Smooth muscle cell (in vitro differentiated cells): ENCODE data around the gene CCDC121. TPM values are rescaled to one million over a fixed set of nuclear protein-coding genes. Genes with fewer than 3 reads are reported as not detected.
A peak's percentile ranks its signal among the peaks of the same experiment; 100 is the strongest.
"Not testable (repeated sequence)": the region's sequence is repeated elsewhere in the genome, so short reads cannot be mapped to it uniquely, and the experiment has no call there.

Experiments
- DNase-seq: peaks from one replicate; lab custom pipeline; 2025; ENCODE audit not compliant: unreplicated experiment; lab: John Stamatoyannopoulos, UW
- H2AFZ ChIP-seq: fragments of 200-600 bp; sonication (generic); 2 replicates; pipeline ENCODE4 v1.6.0; 2016; ENCODE audit warnings: antibody characterized with exemption, low read depth, mild to moderate bottlenecking
- H3F3A ChIP-seq: fragments of 200-600 bp; sonication (generic); 2 replicates; pipeline ENCODE4 v1.6.0; 2017; ENCODE audit warnings: antibody characterized with exemption, low read depth
- H3K27ac ChIP-seq: fragments of 200-600 bp; sonication (generic); 2 replicates; pipeline ENCODE4 v1.5.1; 2016; ENCODE audit warnings: low read depth, mild to moderate bottlenecking
- H3K27me3 ChIP-seq: fragments of 200-600 bp; sonication (generic); 2 replicates; pipeline ENCODE4 v1.6.1; 2016; ENCODE audit warnings: low read depth, mild to moderate bottlenecking
- H3K36me3 ChIP-seq: fragments of 200-600 bp; sonication (generic); 2 replicates; pipeline ENCODE4 v1.5.1; 2016; ENCODE audit warnings: low read depth
- H3K4me1 ChIP-seq: fragments of 200-600 bp; sonication (generic); 2 replicates; pipeline ENCODE4 v1.5.1; 2016; ENCODE audit warnings: low read depth
- H3K4me2 ChIP-seq: fragments of 200-600 bp; sonication (generic); 2 replicates; pipeline ENCODE4 v1.6.0; 2016; ENCODE audit warnings: mild to moderate bottlenecking
- H3K4me3 ChIP-seq: fragments of 200-600 bp; sonication (generic); 2 replicates; pipeline ENCODE4 v1.5.1; 2016; ENCODE audit warnings: mild to moderate bottlenecking
- H3K79me2 ChIP-seq: fragments of 200-600 bp; sonication (generic); 2 replicates; pipeline ENCODE4 v1.6.0; 2016; ENCODE audit warnings: low read depth, mild to moderate bottlenecking
- H3K9ac ChIP-seq: fragments of 200-600 bp; sonication (generic); 2 replicates; pipeline ENCODE4 v1.6.0; 2016; ENCODE audit warnings: low read depth
- H3K9me3 ChIP-seq: fragments of 200-600 bp; sonication (generic); replicated peaks from 2 replicates; pipeline ENCODE4 v1.5.1; 2016; ENCODE audit warnings: low read depth
- H4K20me1 ChIP-seq: fragments of 200-600 bp; sonication (generic); 2 replicates; pipeline ENCODE4 v1.6.0; 2016; ENCODE audit warnings: low read depth
- CTCF ChIP-seq: fragments of 200-600 bp; sonication (generic); IDR thresholded peaks from 2 replicates; pipeline ENCODE4 v1.5.1; 2017; ENCODE audit warnings: borderline replicate concordance, mild to moderate bottlenecking, antibody characterized with exemption; ENCODE audit not compliant: insufficient read depth, poor library complexity, severe bottlenecking
- WGBS: methylation state at CpG from one replicate; pipeline ENCODE4 v1.1.7; 2016; ENCODE audit warnings: low lambda C conversion rate; 5-methylcytosine and 5-hydroxymethylcytosine counted together
- polyA plus RNA-seq: library from polyadenylated mRNA; unstranded; fragments of >200 nt; fragmentation: Nextera tagmentation; extraction: Ambion mirVana; gene quantifications from 2 replicates; pipeline ENCODE4 v1.2.1, GENCODE V29; 2016
- total RNA-seq: library from RNA; depleted of rRNA; stranded (reverse); fragments of >200 nt; gene quantifications from 2 replicates; pipeline ENCODE4 v1.2.3, GENCODE V29; 2014

The CCDC121 gene
- total and polyA plus RNA-seq, 2 experiments from 2014 or later = 1.7 to 6.3 TPM

- DNase-seq = no peak
- H3K4me3 ChIP-seq = peak overlapping the region; percentile 61
- peaks cover 10% of the 10 kb centered on the region for H3K79me2 ChIP-seq
- peak overlapping the region; percentile 87 for H3K4me2 ChIP-seq
- peak overlapping the region; percentile 95 for H3K27ac ChIP-seq
- no peaks in the 10 kb centered on the region for H4K20me1 ChIP-seq
- H3K9ac ChIP-seq = peak overlapping the region; percentile 87
- TF ChIP-seq CTCF = no peak
- H3F3A ChIP-seq = peaks cover 22% of the 10 kb centered on the region
- H3K27me3 ChIP-seq = no peaks in the 10 kb centered on the region
- WGBS = 4% methylated on average over 20 of the region's 21 CpGs
- no peak overlapping the region for H2AFZ ChIP-seq
- no peaks in the 10 kb centered on the region for H3K36me3 ChIP-seq
- H3K4me1 ChIP-seq = peaks cover 7% of the 10 kb centered on the region
- H3K9me3 ChIP-seq = no peaks in the 10 kb centered on the region
These were observed 647 bp downstream of the CCDC121 start for GRCh38 chr2:27627963-27628766.

- H3K4me3 ChIP-seq, H3K9me3 ChIP-seq, DNase-seq, H3K4me1 ChIP-seq, H4K20me1 ChIP-seq, H3K36me3 ChIP-seq, H3K27me3 ChIP-seq, H2AFZ ChIP-seq, H3K79me2 ChIP-seq: not testable (repeated sequence)
- H3F3A ChIP-seq = peaks cover 22% of the 10 kb centered on the region
- H3K4me2 ChIP-seq = peak overlapping the region; percentile 87
- H3K9ac ChIP-seq = peak overlapping the region; percentile 87
- H3K27ac ChIP-seq = peak overlapping the region; percentile 95
- 21% methylated on average over 3 of the region's 3 CpGs for WGBS
These were observed 1.9 kb downstream of the CCDC121 start for GRCh38 chr2:27626921-27627320.

GRCh38 chr2:27626323-27626722 is 2.5 kb downstream of the CCDC121 start:
- H3K4me3 ChIP-seq, H2AFZ ChIP-seq, H3K9ac ChIP-seq, H3K79me2 ChIP-seq, H3K27me3 ChIP-seq, H3K9me3 ChIP-seq, H3K4me1 ChIP-seq, H3K36me3 ChIP-seq, DNase-seq, H4K20me1 ChIP-seq: not testable (repeated sequence)
- peak overlapping the region; percentile 95 for H3K27ac ChIP-seq
- H3K4me2 ChIP-seq = peak overlapping the region; percentile 87
- WGBS = 84% methylated on average over 1 of the region's 1 CpG
- peaks cover 22% of the 10 kb centered on the region for H3F3A ChIP-seq

- no peak overlapping the region for H3K27ac ChIP-seq
- H2AFZ ChIP-seq = no peak overlapping the region
- peaks cover 3% of the 10 kb centered on the region for H3K36me3 ChIP-seq
- H3K9me3 ChIP-seq = no peaks in the 10 kb centered on the region
- no peaks in the 10 kb centered on the region for H3K27me3 ChIP-seq
- DNase-seq = no peak
- no peak for TF ChIP-seq CTCF
- H3F3A ChIP-seq = peaks cover 22% of the 10 kb centered on the region
- H3K79me2 ChIP-seq = peaks cover 7% of the 10 kb centered on the region
- H3K9ac ChIP-seq = no peak overlapping the region
- peaks cover 7% of the 10 kb centered on the region for H3K4me1 ChIP-seq
- H3K4me2 ChIP-seq = no peak overlapping the region
- H3K4me3 ChIP-seq = no peak overlapping the region
- no peaks in the 10 kb centered on the region for H4K20me1 ChIP-seq
These were observed 3.9 kb downstream of the CCDC121 start for GRCh38 chr2:27624943-27625342.
